Smooth muscle cell (in vitro differentiated cells): ENCODE data around the gene N4BP3. TPM values are rescaled to one million over a fixed set of nuclear protein-coding genes. Genes with fewer than 3 reads are reported as not detected.
A peak's percentile ranks its signal among the peaks of the same experiment; 100 is the strongest.

Experiments used
- DNase-seq: peaks from one replicate; lab custom pipeline; 2025; ENCODE audit not compliant: unreplicated experiment; lab: John Stamatoyannopoulos, UW
- H2AFZ ChIP-seq: fragments of 200-600 bp; sonication (generic); 2 replicates; pipeline ENCODE4 v1.6.0; 2016; ENCODE audit warnings: antibody characterized with exemption, low read depth, mild to moderate bottlenecking
- H3F3A ChIP-seq: fragments of 200-600 bp; sonication (generic); 2 replicates; pipeline ENCODE4 v1.6.0; 2017; ENCODE audit warnings: antibody characterized with exemption, low read depth
- H3K27ac ChIP-seq: fragments of 200-600 bp; sonication (generic); 2 replicates; pipeline ENCODE4 v1.5.1; 2016; ENCODE audit warnings: low read depth, mild to moderate bottlenecking
- H3K27me3 ChIP-seq: fragments of 200-600 bp; sonication (generic); 2 replicates; pipeline ENCODE4 v1.6.1; 2016; ENCODE audit warnings: low read depth, mild to moderate bottlenecking
- H3K36me3 ChIP-seq: fragments of 200-600 bp; sonication (generic); 2 replicates; pipeline ENCODE4 v1.5.1; 2016; ENCODE audit warnings: low read depth
- H3K4me1 ChIP-seq: fragments of 200-600 bp; sonication (generic); 2 replicates; pipeline ENCODE4 v1.5.1; 2016; ENCODE audit warnings: low read depth
- H3K4me2 ChIP-seq: fragments of 200-600 bp; sonication (generic); 2 replicates; pipeline ENCODE4 v1.6.0; 2016; ENCODE audit warnings: mild to moderate bottlenecking
- H3K4me3 ChIP-seq: fragments of 200-600 bp; sonication (generic); 2 replicates; pipeline ENCODE4 v1.5.1; 2016; ENCODE audit warnings: mild to moderate bottlenecking
- H3K79me2 ChIP-seq: fragments of 200-600 bp; sonication (generic); 2 replicates; pipeline ENCODE4 v1.6.0; 2016; ENCODE audit warnings: low read depth, mild to moderate bottlenecking
- H3K9ac ChIP-seq: fragments of 200-600 bp; sonication (generic); 2 replicates; pipeline ENCODE4 v1.6.0; 2016; ENCODE audit warnings: low read depth
- H3K9me3 ChIP-seq: fragments of 200-600 bp; sonication (generic); replicated peaks from 2 replicates; pipeline ENCODE4 v1.5.1; 2016; ENCODE audit warnings: low read depth
- H4K20me1 ChIP-seq: fragments of 200-600 bp; sonication (generic); 2 replicates; pipeline ENCODE4 v1.6.0; 2016; ENCODE audit warnings: low read depth
- CTCF ChIP-seq: fragments of 200-600 bp; sonication (generic); IDR thresholded peaks from 2 replicates; pipeline ENCODE4 v1.5.1; 2017; ENCODE audit warnings: borderline replicate concordance, mild to moderate bottlenecking, antibody characterized with exemption; ENCODE audit not compliant: insufficient read depth, poor library complexity, severe bottlenecking
- WGBS: methylation state at CpG from one replicate; pipeline ENCODE4 v1.1.7; 2016; ENCODE audit warnings: low lambda C conversion rate; 5-methylcytosine and 5-hydroxymethylcytosine counted together
- polyA plus RNA-seq: library from polyadenylated mRNA; unstranded; fragments of >200 nt; fragmentation: Nextera tagmentation; extraction: Ambion mirVana; gene quantifications from 2 replicates; pipeline ENCODE4 v1.2.1, GENCODE V29; 2016
- total RNA-seq: library from RNA; depleted of rRNA; stranded (reverse); fragments of >200 nt; gene quantifications from 2 replicates; pipeline ENCODE4 v1.2.3, GENCODE V29; 2014

The N4BP3 gene
- total and polyA plus RNA-seq, 2 experiments from 2014 or later: 0.39 to 1.3 TPM

- Histone ChIP-seq H3F3A (no peaks in the 10 kb centered on the region), H3K79me2 (no peaks in the 10 kb centered on the region), H3K9me3 (no peaks in the 10 kb centered on the region), H3K4me1 (peaks cover 3% of the 10 kb centered on the region), H3K27me3 (no peaks in the 10 kb centered on the region), H3K9ac (no peak overlapping the region), H2AFZ (no peak overlapping the region), H3K27ac (no peak overlapping the region), H4K20me1 (no peaks in the 10 kb centered on the region), H3K4me2 (no peak overlapping the region), H3K36me3 (no peaks in the 10 kb centered on the region), H3K4me3 (no peak overlapping the region)
- no peak for DNase-seq
- no peak for TF ChIP-seq CTCF
- 78% methylated on average over 9 of the region's 9 CpGs for WGBS
Measured at GRCh38 chr5:178162481-178162880, 49.1 kb downstream of the N4BP3 start.

GRCh38 chr5:178163772-178164735, 50.7 kb downstream of the N4BP3 start:
- Histone ChIP-seq H3K79me2 (no peaks in the 10 kb centered on the region), H3K4me1 (peaks cover 3% of the 10 kb centered on the region), H3K27me3 (no peaks in the 10 kb centered on the region), H3K36me3 (no peaks in the 10 kb centered on the region), H3K4me3 (no peak overlapping the region), H4K20me1 (no peaks in the 10 kb centered on the region), H3F3A (no peaks in the 10 kb centered on the region), H3K9me3 (no peaks in the 10 kb centered on the region), H3K27ac (no peak overlapping the region), H3K9ac (no peak overlapping the region), H2AFZ (no peak overlapping the region), H3K4me2 (peak overlapping the region; percentile 71)
- TF ChIP-seq CTCF: peak; percentile 97
- WGBS: 25% methylated on average over 24 of the region's 33 CpGs
- DNase-seq: peak; percentile 69

GRCh38 chr5:178165581-178165980, 52.2 kb downstream of the N4BP3 start:
- 93% methylated on average over 25 of the region's 38 CpGs for WGBS
- no peaks in the 10 kb centered on the region for H3K36me3 ChIP-seq
- H3K27me3 ChIP-seq: no peaks in the 10 kb centered on the region
- no peak overlapping the region for H3K9ac ChIP-seq
- H3K9me3 ChIP-seq: no peaks in the 10 kb centered on the region
- H3K79me2 ChIP-seq: no peaks in the 10 kb centered on the region
- H3F3A ChIP-seq: no peaks in the 10 kb centered on the region
- H3K4me3 ChIP-seq: no peak overlapping the region
- peaks cover 3% of the 10 kb centered on the region for H3K4me1 ChIP-seq
- no peak for TF ChIP-seq CTCF
- H3K4me2 ChIP-seq: no peak overlapping the region
- no peak overlapping the region for H2AFZ ChIP-seq
- no peak overlapping the region for H3K27ac ChIP-seq
- DNase-seq: no peak
- H4K20me1 ChIP-seq: no peaks in the 10 kb centered on the region
